HL-60 (cell line): ENCODE measurements around the gene CATSPERB.

ENCODE experiments used
- DNase-seq, 2 experiments: peaks; one replicate each; pipeline ENCODE4 v3.0.0-alpha.2; 2010 to 2020; ENCODE audit warnings: low read depth in 1 of 2, low spot score in 1 of 2
- H3K27ac ChIP-seq: fragments of 250-450 bp; sonication (Bioruptor Pico); replicated peaks from 2 replicates; pipeline ENCODE4 v1.5.1; 2020; ENCODE audit warnings: mild to moderate bottlenecking, moderate library complexity
- H3K27me3 ChIP-seq: fragments of 250-450 bp; sonication (Bioruptor Pico); 2 replicates; pipeline ENCODE4 v1.5.1; 2021; ENCODE audit warnings: mild to moderate bottlenecking, moderate library complexity; ENCODE audit not compliant: insufficient read depth, poor library complexity, severe bottlenecking
- H3K4me3 ChIP-seq: replicated peaks from 2 replicates; pipeline ENCODE4 v1.5.1; 2011; ENCODE audit warnings: mild to moderate bottlenecking, control low read depth, low read length; ENCODE audit not compliant: insufficient read depth
- GABPA ChIP-seq: IDR thresholded peaks from 2 replicates; pipeline ENCODE4 v1.6.1; 2012; ENCODE audit warnings: low read depth
- POLR2AphosphoS5 ChIP-seq: IDR thresholded peaks from 2 replicates; pipeline ENCODE4 v1.6.1; 2012; ENCODE audit warnings: low read depth
- SPI1 ChIP-seq: IDR thresholded peaks from 2 replicates; pipeline ENCODE4 v1.6.1; 2012; ENCODE audit warnings: low read depth, mild to moderate bottlenecking, borderline replicate concordance
- TF ChIP-seq, protein P1 (sequence below): IDR thresholded peaks from one replicate; pipeline ENCODE4 v1.5.1; 2011; ENCODE audit warnings: low read length, control low read depth, inconsistent platforms; ENCODE audit not compliant: insufficient read depth
- TF ChIP-seq, protein P2 (sequence below): IDR thresholded peaks from 2 replicates; pipeline ENCODE4 v1.6.1; 2012; ENCODE audit warnings: low read depth; ENCODE audit not compliant: insufficient replicate concordance

The CATSPERB gene

DNA sequence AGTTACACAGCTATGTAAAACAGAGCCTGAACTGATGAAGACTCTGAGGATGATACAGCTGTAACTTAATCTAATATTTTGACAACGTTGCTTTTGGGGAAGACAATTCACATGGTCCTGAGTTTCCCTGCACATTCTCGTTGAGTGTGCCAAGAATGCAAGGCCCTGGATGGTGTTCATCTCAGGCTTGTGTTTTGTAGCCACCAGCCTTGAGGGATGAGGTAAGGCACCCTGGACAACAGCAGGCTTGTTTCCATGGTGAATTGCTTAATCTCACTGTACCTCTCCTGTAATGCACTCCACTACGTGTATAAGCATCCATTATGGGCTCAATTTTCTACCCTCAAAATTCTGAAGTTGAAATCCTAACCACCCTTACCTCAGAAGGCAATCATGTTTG lies 2.1 kb downstream of the CATSPERB start:
- no peak for DNase-seq
- Histone ChIP-seq H3K4me3 (no peak overlapping the region), H3K27me3 (peaks cover 3% of the 10 kb centered on the region), H3K27ac (no peak overlapping the region)
- TF ChIP-seq, protein P1, sequence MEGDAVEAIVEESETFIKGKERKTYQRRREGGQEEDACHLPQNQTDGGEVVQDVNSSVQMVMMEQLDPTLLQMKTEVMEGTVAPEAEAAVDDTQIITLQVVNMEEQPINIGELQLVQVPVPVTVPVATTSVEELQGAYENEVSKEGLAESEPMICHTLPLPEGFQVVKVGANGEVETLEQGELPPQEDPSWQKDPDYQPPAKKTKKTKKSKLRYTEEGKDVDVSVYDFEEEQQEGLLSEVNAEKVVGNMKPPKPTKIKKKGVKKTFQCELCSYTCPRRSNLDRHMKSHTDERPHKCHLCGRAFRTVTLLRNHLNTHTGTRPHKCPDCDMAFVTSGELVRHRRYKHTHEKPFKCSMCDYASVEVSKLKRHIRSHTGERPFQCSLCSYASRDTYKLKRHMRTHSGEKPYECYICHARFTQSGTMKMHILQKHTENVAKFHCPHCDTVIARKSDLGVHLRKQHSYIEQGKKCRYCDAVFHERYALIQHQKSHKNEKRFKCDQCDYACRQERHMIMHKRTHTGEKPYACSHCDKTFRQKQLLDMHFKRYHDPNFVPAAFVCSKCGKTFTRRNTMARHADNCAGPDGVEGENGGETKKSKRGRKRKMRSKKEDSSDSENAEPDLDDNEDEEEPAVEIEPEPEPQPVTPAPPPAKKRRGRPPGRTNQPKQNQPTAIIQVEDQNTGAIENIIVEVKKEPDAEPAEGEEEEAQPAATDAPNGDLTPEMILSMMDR, result no peak
- TF ChIP-seq, protein P2, sequence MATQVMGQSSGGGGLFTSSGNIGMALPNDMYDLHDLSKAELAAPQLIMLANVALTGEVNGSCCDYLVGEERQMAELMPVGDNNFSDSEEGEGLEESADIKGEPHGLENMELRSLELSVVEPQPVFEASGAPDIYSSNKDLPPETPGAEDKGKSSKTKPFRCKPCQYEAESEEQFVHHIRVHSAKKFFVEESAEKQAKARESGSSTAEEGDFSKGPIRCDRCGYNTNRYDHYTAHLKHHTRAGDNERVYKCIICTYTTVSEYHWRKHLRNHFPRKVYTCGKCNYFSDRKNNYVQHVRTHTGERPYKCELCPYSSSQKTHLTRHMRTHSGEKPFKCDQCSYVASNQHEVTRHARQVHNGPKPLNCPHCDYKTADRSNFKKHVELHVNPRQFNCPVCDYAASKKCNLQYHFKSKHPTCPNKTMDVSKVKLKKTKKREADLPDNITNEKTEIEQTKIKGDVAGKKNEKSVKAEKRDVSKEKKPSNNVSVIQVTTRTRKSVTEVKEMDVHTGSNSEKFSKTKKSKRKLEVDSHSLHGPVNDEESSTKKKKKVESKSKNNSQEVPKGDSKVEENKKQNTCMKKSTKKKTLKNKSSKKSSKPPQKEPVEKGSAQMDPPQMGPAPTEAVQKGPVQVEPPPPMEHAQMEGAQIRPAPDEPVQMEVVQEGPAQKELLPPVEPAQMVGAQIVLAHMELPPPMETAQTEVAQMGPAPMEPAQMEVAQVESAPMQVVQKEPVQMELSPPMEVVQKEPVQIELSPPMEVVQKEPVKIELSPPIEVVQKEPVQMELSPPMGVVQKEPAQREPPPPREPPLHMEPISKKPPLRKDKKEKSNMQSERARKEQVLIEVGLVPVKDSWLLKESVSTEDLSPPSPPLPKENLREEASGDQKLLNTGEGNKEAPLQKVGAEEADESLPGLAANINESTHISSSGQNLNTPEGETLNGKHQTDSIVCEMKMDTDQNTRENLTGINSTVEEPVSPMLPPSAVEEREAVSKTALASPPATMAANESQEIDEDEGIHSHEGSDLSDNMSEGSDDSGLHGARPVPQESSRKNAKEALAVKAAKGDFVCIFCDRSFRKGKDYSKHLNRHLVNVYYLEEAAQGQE, result no peak
- TF ChIP-seq GABPA, result no peak
- TF ChIP-seq POLR2AphosphoS5, result no peak

DNA sequence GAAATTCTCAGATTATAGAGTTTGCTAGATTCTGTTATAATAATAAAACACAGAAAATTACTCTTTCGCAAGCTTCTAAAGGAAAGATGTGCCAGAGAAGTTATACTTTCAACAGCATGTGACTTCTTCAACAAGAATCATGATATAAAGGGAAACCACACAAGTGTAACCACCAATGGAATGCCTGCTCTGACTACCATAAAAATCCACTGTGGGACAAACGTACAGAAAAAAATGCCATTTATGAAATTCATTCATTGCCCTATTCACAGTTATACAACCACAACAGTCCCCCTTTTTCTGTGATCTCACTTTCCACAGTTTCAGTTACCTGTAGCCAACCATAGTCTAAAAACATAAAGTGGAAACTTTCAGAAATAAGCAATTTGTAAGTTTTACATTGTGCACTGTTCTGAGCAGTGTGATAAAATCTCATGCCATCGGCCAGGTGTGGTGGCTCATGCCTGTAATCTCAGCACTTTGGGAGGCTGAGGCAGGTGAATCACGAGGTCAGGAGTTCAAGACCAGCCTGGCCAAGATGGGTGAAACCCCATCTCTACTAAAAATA lies 3.2 kb downstream of the CATSPERB start:
- TF ChIP-seq SPI1, result no peak
- TF ChIP-seq, protein P2, result no peak
- no peak for TF ChIP-seq POLR2AphosphoS5
- TF ChIP-seq GABPA, result no peak
- TF ChIP-seq, protein P1, result no peak
- H3K4me3 ChIP-seq, result no peak overlapping the region
- DNase-seq, result no peak
- H3K27me3 ChIP-seq, result peaks cover 3% of the 10 kb centered on the region
- H3K27ac ChIP-seq, result no peak overlapping the region

DNA sequence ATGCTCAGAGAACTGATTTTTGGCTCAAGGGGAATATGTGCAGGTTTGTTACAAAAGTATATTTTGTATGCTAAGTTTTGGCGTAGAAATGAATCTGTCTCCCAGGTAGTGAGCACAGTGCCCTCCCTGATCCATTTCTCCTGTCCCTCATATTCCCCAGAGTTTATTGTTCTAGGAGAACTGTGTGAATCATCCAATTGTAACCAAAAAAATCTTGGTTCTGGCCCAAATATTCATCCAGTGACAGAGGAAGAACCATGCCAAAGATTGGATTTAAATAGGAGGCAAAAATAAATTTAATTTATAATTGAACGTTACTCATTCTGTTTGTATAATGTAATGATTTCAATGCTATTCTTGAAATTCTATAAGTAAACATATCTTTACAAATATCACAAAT lies 4.8 kb downstream of the CATSPERB start:
- H3K4me3 ChIP-seq, result no peak overlapping the region
- no peak overlapping the region for H3K27ac ChIP-seq
- no peak for DNase-seq
- peaks cover 3% of the 10 kb centered on the region for H3K27me3 ChIP-seq
- TF ChIP-seq, protein P2, result no peak
- TF ChIP-seq GABPA, result no peak
- no peak for TF ChIP-seq SPI1
- TF ChIP-seq, protein P1, result no peak
- no peak for TF ChIP-seq POLR2AphosphoS5
